ENCODE data around the gene DGKB.

DNA sequence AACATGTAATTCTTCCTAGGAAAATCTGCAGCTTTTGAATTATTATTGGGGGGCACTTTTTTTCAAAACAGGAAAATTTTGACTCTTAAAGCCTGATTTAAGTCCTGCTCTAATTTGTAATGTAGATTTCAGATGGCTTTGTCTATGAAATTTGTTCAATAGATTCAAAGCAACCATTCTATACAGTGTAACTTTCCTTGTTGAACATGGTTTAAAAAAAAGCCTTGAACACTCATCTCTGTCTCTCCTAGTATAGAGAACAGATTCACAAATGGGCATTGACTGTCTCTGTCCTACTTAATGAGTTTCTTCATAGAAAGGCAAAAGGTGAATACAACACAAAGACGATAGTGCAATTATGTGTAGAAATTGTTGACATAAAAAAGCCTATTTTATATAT, 643.7 kb downstream of the DGKB start:
- no peak for TF ChIP-seq IRF1 (CRISPR knock-in tag; IDR thresholded peaks at IDR 0.05)
- TF ChIP-seq CTCF (IDR thresholded peaks at IDR 0.05) = no peak
- TF ChIP-seq SP1 (CRISPR knock-in tag; conservative IDR thresholded peaks at IDR 0.05) = no peak
- TF ChIP-seq, protein P1, sequence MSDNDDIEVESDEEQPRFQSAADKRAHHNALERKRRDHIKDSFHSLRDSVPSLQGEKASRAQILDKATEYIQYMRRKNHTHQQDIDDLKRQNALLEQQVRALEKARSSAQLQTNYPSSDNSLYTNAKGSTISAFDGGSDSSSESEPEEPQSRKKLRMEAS (CRISPR knock-in tag; IDR thresholded peaks at IDR 0.05) = no peak
- TF ChIP-seq FOXJ3 (CRISPR knock-in tag; IDR thresholded peaks at IDR 0.05; ENCODE audit: borderline replicate concordance) = no peak
- TF ChIP-seq, protein P2, sequence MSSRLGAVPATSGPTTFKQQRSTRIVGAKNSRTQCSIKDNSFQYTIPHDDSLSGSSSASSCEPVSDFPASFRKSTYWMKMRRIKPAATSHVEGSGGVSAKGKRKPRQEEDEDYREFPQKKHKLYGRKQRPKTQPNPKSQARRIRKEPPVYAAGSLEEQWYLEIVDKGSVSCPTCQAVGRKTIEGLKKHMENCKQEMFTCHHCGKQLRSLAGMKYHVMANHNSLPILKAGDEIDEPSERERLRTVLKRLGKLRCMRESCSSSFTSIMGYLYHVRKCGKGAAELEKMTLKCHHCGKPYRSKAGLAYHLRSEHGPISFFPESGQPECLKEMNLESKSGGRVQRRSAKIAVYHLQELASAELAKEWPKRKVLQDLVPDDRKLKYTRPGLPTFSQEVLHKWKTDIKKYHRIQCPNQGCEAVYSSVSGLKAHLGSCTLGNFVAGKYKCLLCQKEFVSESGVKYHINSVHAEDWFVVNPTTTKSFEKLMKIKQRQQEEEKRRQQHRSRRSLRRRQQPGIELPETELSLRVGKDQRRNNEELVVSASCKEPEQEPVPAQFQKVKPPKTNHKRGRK (CRISPR knock-in tag; IDR thresholded peaks at IDR 0.05; ENCODE audit: borderline replicate concordance) = no peak
- no peak for TF ChIP-seq E2F1 (CRISPR knock-in tag; IDR thresholded peaks at IDR 0.05)
- TF ChIP-seq CREB1 (CRISPR knock-in tag; IDR thresholded peaks at IDR 0.05) = no peak
- no peak for TF ChIP-seq SOX15 (CRISPR knock-in tag; IDR thresholded peaks at IDR 0.05)
- no peak for TF ChIP-seq USF1 (CRISPR knock-in tag; IDR thresholded peaks at IDR 0.05)
- no peak for TF ChIP-seq ZNF232 (CRISPR knock-in tag; IDR thresholded peaks at IDR 0.05)
- TF ChIP-seq USF2 (CRISPR knock-in tag; IDR thresholded peaks at IDR 0.05) = no peak
- no peak for TF ChIP-seq NFYB (CRISPR knock-in tag; conservative IDR thresholded peaks at IDR 0.05; ENCODE audit: low read depth)
